ENCODE data around the gene THUMPD3. TPM values are rescaled to one million over a fixed set of nuclear protein-coding genes. Genes with fewer than 3 reads are reported as not detected.

Gene THUMPD3
- total and polyA plus RNA-seq, 2 of the 13 experiments (the other 11 are each of a cell fraction or from before 2014, with no cell fraction given): 31.2 to 44.1 TPM

GRCh38 chr3:9402410-9403228 lies 39.8 kb downstream of the THUMPD3 start (continued):
- TF ChIP-seq PAXIP1 (CRISPR knock-in tag; conservative IDR thresholded peaks at IDR 0.05) (peak; percentile 78), DRAP1 (CRISPR knock-in tag; IDR thresholded peaks at IDR 0.05) (no peak), FOSL2 (CRISPR knock-in tag; IDR thresholded peaks at IDR 0.05) (peak; percentile 53), FIP1L1 (IDR thresholded peaks at IDR 0.05; ENCODE audit: borderline replicate concordance, insufficient read depth, low read depth, low read length) (no peak), CTCF (CRISPR knock-in tag; IDR thresholded peaks at IDR 0.05) (no peak), ZNF441 (CRISPR knock-in tag; IDR thresholded peaks at IDR 0.05; ENCODE audit: borderline replicate concordance) (no peak), BCL6 (CRISPR knock-in tag; IDR thresholded peaks at IDR 0.05) (peak; percentile 56), ELF4 (CRISPR knock-in tag; IDR thresholded peaks at IDR 0.05; ENCODE audit: borderline replicate concordance) (no peak), RXRB (CRISPR knock-in tag; IDR thresholded peaks at IDR 0.05; ENCODE audit: borderline replicate concordance) (peak; percentile 47; the same call in 1 of the 2 replicates), HINFP (CRISPR knock-in tag; IDR thresholded peaks at IDR 0.05; ENCODE audit: low read depth) (no peak), MBD4 (IDR thresholded peaks at IDR 0.05; ENCODE audit: borderline replicate concordance, low read length) (no peak), CBX2 (IDR thresholded peaks at IDR 0.05; ENCODE audit: low read depth, low read length) (no peak), CBX2 (CRISPR knock-in tag; IDR thresholded peaks at IDR 0.05; ENCODE audit: low read depth) (no peak), SKI (IDR thresholded peaks at IDR 0.05; ENCODE audit: partially characterized antibody) (no peak), ARNTL (CRISPR knock-in tag; IDR thresholded peaks at IDR 0.05) (no peak), ZNF510 (CRISPR knock-in tag; IDR thresholded peaks at IDR 0.05; ENCODE audit: low read depth) (no peak), EHMT2 (IDR thresholded peaks at IDR 0.05; ENCODE audit: borderline replicate concordance, low read depth, low read length) (no peak), ELF3 (CRISPR knock-in tag; IDR thresholded peaks at IDR 0.05) (0 out of 2 replicates have a peak, but pooled peaks have one; percentile 47), ZNF574 (CRISPR knock-in tag; IDR thresholded peaks at IDR 0.05) (peak; percentile 45; the same call in 1 of the 2 replicates)

All from HepG2 (cell line).